SK-N-SH (cell line): ENCODE measurements around the gene C3. TPM values are rescaled to one million over a fixed set of nuclear protein-coding genes. Genes with fewer than 3 reads are reported as not detected.

Source experiments
- CTCF ChIA-PET: fragments of 300-600, 350-600 bp; formaldehyde crosslinking; extraction: SDS; loops from one replicate; lab custom pipeline; 2021; lab: Yijun Ruan, JAX
- POLR2A ChIA-PET: fragments of 350-600 bp; sonication (Branson Sonifier 250); formaldehyde crosslinking; extraction: SDS; loops from one replicate; lab custom pipeline; 2020; ENCODE audit warnings: antibody characterized with exemption, inconsistent platforms; lab: Yijun Ruan, JAX
- DNase-seq: peaks from one replicate; pipeline ENCODE4 v3.0.0; 2012
- H2AFZ ChIP-seq: fragments of 200-600 bp; sonication (generic); 2 replicates; pipeline ENCODE4 v1.8.1; 2016; ENCODE audit warnings: antibody characterized with exemption, mild to moderate bottlenecking, low read depth
- H3F3A ChIP-seq: fragments of 200-600 bp; sonication (generic); replicated peaks from 2 replicates; pipeline ENCODE3; 2016; ENCODE audit warnings: antibody characterized with exemption, mild to moderate bottlenecking; ENCODE audit not compliant: insufficient read depth
- H3K27ac ChIP-seq, 2 experiments: fragments of 200-500 bp in 1 of 2; fragments of 200-600 bp in 1 of 2; sonication (Bioruptor generic) in 1 of 2; sonication (generic), shearing (Covaris generic) in 1 of 2; 2 replicates each; pipeline versions ENCODE4 v1.5.1 to v1.6.1; 2014 to 2016; ENCODE audit warnings: low read depth in 2 of 2, inconsistent platforms in 1 of 2, low read length in 1 of 2, mild to moderate bottlenecking in 1 of 2, mixed read lengths in 1 of 2
- H3K27me3 ChIP-seq: fragments of 200-600 bp; sonication (generic), shearing (Covaris generic); 2 replicates; pipeline ENCODE4 v1.6.1; 2016; ENCODE audit warnings: mixed run types; ENCODE audit not compliant: insufficient read depth
- H3K36me3 ChIP-seq, 2 experiments: fragments of 200-500 bp in 1 of 2; fragments of 200-600 bp in 1 of 2; sonication (Bioruptor generic) in 1 of 2; sonication (generic) in 1 of 2; replicated peaks in 1 of 2; 2 replicates each; pipeline versions ENCODE3 to v1.5.1; 2014 to 2016; ENCODE audit warnings: low read length in 1 of 2, mild to moderate bottlenecking in 1 of 2; ENCODE audit not compliant: insufficient read depth in 2 of 2, control insufficient read depth in 1 of 2
- H3K4me1 ChIP-seq, 2 experiments: fragments of 200-500 bp in 1 of 2; fragments of 200-600 bp in 1 of 2; sonication (Bioruptor generic) in 1 of 2; sonication (generic), shearing (Covaris generic) in 1 of 2; 2 replicates each; pipeline versions ENCODE4 v1.5.1 to v1.6.1; 2014 to 2016; ENCODE audit warnings: low read depth in 1 of 2, low read length in 1 of 2, mixed run types in 1 of 2; ENCODE audit not compliant: insufficient read depth in 2 of 2, control insufficient read depth in 1 of 2
- H3K4me2 ChIP-seq: fragments of 200-600 bp; sonication (generic), shearing (Covaris generic); 2 replicates; pipeline ENCODE4 v1.6.1; 2017; ENCODE audit warnings: mixed run types
- H3K4me3 ChIP-seq, 2 experiments: fragments of 200-500 bp in 1 of 2; fragments of 200-600 bp in 1 of 2; sonication (Bioruptor generic) in 1 of 2; sonication (generic), shearing (Covaris generic) in 1 of 2; 2 replicates each; pipeline versions ENCODE4 v1.5.1 to v1.8.1; 2014 to 2016; ENCODE audit warnings: low read depth in 2 of 2, inconsistent platforms in 1 of 2, low read length in 1 of 2, mild to moderate bottlenecking in 1 of 2, mixed read lengths in 1 of 2, moderate library complexity in 1 of 2
- H3K79me2 ChIP-seq: fragments of 200-600 bp; sonication (generic); 2 replicates; pipeline ENCODE4 v1.8.1; 2017; ENCODE audit warnings: mild to moderate bottlenecking; ENCODE audit not compliant: insufficient read depth
- H3K9ac ChIP-seq: fragments of 200-600 bp; sonication (generic); 2 replicates; pipeline ENCODE4 v1.6.1; 2017; ENCODE audit warnings: mixed run types
- H3K9me2 ChIP-seq: fragments of 200-600 bp; sonication (generic); 2 replicates; pipeline ENCODE4 v1.6.1; 2017; ENCODE audit warnings: mixed run types
- H3K9me3 ChIP-seq: fragments of 200-600 bp; sonication (generic); 2 replicates; pipeline ENCODE4 v1.6.1; 2017; ENCODE audit warnings: mixed run types, mild to moderate bottlenecking, moderate library complexity
- H4K20me1 ChIP-seq: fragments of 200-600 bp; sonication (generic); 2 replicates; pipeline ENCODE4 v1.6.1; 2017; ENCODE audit warnings: mild to moderate bottlenecking, mixed run types; ENCODE audit not compliant: insufficient read depth
- FOXJ3 ChIP-seq: sonication (generic); formaldehyde crosslinking; IDR thresholded peaks from 2 replicates; pipeline ENCODE4 v1.5.1; 2020; ENCODE audit warnings: mild to moderate bottlenecking, missing genetic modification reagents
- FOXM1 ChIP-seq: IDR thresholded peaks from 2 replicates; pipeline ENCODE4 v1.4.0; 2012; ENCODE audit warnings: low read depth, mild to moderate bottlenecking
- JUND ChIP-seq: IDR thresholded peaks from 2 replicates; pipeline ENCODE4 v1.4.0; 2012
- MEF2A ChIP-seq: IDR thresholded peaks from 2 replicates; pipeline ENCODE4 v1.4.0; 2012; ENCODE audit warnings: low read depth, borderline replicate concordance
- NFIC ChIP-seq: IDR thresholded peaks from 2 replicates; pipeline ENCODE4 v1.4.0; 2012; ENCODE audit warnings: borderline replicate concordance
- SMC3 ChIP-seq: IDR thresholded peaks from 2 replicates; pipeline ENCODE4 v1.6.1; 2012; ENCODE audit warnings: low read depth, low read length, improper control_type of control experiment
- WGBS: methylation state at CpG from one replicate; pipeline ENCODE4 v1.1.6; 2017; ENCODE audit warnings: low lambda C conversion rate; 5-methylcytosine and 5-hydroxymethylcytosine counted together
- polyA plus RNA-seq, 3 experiments: library from polyadenylated mRNA; depleted of rRNA; stranded (reverse); fragments of >200 nt; gene quantifications; 2 replicates each; pipeline ENCODE4 v1.2.3, GENCODE V29; 2012
- TF ChIP-seq, protein P1 (sequence below): IDR thresholded peaks from 2 replicates; pipeline ENCODE4 v1.6.1; 2012; ENCODE audit warnings: mild to moderate bottlenecking, low read depth, low read length, moderate library complexity
- TF ChIP-seq, protein P2 (sequence below): fragments of 200-600 bp; sonication (generic); IDR thresholded peaks from 2 replicates; pipeline ENCODE4 v1.6.1; 2017; ENCODE audit warnings: antibody characterized with exemption, mild to moderate bottlenecking, moderate library complexity
- TF ChIP-seq, protein P3 (sequence below): IDR thresholded peaks from 2 replicates; pipeline ENCODE4 v1.4.0; 2012; ENCODE audit warnings: low read depth, borderline replicate concordance
- TF ChIP-seq, protein P4 (sequence below): fragments of 150-350 bp; IDR thresholded peaks from 2 replicates; pipeline ENCODE4 v1.6.1; 2016; ENCODE audit warnings: mild to moderate bottlenecking, low read depth, low read length
- TF ChIP-seq, protein P5 (sequence below): IDR thresholded peaks from 2 replicates; pipeline ENCODE4 v1.4.0; 2012; ENCODE audit warnings: low read depth, borderline replicate concordance
- TF ChIP-seq, protein P6 (sequence below): IDR thresholded peaks from 2 replicates; pipeline ENCODE4 v1.4.0; 2012; ENCODE audit warnings: low read depth

Gene C3
- polyA plus RNA-seq, 1 of the 3 experiments (the other 2 are of a cell fraction) = 0.67 TPM

DNA sequence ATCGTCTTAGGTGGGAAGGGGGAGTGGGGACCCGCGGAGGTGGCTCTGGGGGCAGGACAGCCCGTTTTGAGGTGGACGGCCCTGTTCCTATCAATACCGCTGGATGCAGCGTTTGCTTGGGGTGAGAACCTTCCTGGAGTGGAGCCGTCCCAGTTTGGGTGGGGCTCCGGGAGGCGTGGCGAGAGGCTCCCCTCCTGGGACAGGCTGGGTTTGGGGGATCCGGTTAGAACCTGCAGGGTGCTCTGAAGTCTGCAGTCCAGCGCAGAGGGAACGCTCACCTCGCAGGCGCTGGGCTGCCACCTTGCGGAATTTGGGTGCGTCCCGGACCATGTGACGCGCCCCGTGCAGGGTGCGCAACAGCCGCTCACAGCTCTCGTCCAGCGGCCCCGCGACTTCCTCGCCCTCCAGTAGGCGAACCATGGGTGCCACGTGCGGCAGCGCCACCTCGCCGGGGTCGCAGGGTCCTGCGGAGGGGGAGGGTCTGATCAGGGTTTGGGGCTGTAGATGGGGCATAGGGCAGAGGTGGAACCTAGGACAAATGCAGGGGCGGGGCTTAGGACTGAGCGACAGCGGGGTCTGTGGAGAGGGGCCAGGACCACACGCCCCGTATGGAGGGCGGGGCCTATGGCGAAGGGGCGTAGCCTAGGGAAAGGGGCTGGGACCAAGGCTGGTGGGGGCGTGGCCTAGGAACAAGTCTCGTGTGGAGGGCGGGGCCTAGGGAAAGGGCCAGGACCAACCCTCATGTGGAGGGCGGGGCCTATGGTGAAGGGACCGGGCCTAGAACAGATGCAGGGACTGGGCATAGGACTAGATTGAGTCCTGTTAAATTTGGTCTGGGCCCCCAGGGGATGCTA is 33.0 kb upstream of the C3 start:
- WGBS = 28% methylated on average over 35 of the region's 50 CpGs
- Histone ChIP-seq H3K9me3 (no peaks in the 10 kb centered on the region), H3K4me3 (0 out of 4 replicates have a peak overlapping the region, but pooled peaks of 1 of the 2 experiments have one; percentile 3), H3K27ac (no peak overlapping the region), H2AFZ (no peak overlapping the region), H3F3A (no peaks in the 10 kb centered on the region), H3K79me2 (no peaks in the 10 kb centered on the region), H3K27me3 (no peaks in the 10 kb centered on the region), H3K4me1 (no peaks in the 10 kb centered on the region; a peak in 1 of 4 replicates), H4K20me1 (no peaks in the 10 kb centered on the region), H3K9me2 (no peaks in the 10 kb centered on the region), H3K36me3 (peaks cover 14 to 18% of the 10 kb centered on the region in 2 experiments), H3K4me2 (no peak overlapping the region), H3K9ac (no peak overlapping the region)
- no peak for TF ChIP-seq JUND
- 0 out of 2 replicates have a peak, but pooled peaks have one; percentile 6 for TF ChIP-seq SMC3
- TF ChIP-seq, protein P1, sequence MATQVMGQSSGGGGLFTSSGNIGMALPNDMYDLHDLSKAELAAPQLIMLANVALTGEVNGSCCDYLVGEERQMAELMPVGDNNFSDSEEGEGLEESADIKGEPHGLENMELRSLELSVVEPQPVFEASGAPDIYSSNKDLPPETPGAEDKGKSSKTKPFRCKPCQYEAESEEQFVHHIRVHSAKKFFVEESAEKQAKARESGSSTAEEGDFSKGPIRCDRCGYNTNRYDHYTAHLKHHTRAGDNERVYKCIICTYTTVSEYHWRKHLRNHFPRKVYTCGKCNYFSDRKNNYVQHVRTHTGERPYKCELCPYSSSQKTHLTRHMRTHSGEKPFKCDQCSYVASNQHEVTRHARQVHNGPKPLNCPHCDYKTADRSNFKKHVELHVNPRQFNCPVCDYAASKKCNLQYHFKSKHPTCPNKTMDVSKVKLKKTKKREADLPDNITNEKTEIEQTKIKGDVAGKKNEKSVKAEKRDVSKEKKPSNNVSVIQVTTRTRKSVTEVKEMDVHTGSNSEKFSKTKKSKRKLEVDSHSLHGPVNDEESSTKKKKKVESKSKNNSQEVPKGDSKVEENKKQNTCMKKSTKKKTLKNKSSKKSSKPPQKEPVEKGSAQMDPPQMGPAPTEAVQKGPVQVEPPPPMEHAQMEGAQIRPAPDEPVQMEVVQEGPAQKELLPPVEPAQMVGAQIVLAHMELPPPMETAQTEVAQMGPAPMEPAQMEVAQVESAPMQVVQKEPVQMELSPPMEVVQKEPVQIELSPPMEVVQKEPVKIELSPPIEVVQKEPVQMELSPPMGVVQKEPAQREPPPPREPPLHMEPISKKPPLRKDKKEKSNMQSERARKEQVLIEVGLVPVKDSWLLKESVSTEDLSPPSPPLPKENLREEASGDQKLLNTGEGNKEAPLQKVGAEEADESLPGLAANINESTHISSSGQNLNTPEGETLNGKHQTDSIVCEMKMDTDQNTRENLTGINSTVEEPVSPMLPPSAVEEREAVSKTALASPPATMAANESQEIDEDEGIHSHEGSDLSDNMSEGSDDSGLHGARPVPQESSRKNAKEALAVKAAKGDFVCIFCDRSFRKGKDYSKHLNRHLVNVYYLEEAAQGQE = no peak
- TF ChIP-seq, protein P2, sequence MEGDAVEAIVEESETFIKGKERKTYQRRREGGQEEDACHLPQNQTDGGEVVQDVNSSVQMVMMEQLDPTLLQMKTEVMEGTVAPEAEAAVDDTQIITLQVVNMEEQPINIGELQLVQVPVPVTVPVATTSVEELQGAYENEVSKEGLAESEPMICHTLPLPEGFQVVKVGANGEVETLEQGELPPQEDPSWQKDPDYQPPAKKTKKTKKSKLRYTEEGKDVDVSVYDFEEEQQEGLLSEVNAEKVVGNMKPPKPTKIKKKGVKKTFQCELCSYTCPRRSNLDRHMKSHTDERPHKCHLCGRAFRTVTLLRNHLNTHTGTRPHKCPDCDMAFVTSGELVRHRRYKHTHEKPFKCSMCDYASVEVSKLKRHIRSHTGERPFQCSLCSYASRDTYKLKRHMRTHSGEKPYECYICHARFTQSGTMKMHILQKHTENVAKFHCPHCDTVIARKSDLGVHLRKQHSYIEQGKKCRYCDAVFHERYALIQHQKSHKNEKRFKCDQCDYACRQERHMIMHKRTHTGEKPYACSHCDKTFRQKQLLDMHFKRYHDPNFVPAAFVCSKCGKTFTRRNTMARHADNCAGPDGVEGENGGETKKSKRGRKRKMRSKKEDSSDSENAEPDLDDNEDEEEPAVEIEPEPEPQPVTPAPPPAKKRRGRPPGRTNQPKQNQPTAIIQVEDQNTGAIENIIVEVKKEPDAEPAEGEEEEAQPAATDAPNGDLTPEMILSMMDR = peak; percentile 14; the same call in 1 of the 2 replicates
- TF ChIP-seq FOXM1 = no peak
- TF ChIP-seq, protein P3, sequence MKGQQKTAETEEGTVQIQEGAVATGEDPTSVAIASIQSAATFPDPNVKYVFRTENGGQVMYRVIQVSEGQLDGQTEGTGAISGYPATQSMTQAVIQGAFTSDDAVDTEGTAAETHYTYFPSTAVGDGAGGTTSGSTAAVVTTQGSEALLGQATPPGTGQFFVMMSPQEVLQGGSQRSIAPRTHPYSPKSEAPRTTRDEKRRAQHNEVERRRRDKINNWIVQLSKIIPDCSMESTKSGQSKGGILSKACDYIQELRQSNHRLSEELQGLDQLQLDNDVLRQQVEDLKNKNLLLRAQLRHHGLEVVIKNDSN = peak; percentile 69; the same call in 1 of the 2 replicates
- TF ChIP-seq, protein P4, sequence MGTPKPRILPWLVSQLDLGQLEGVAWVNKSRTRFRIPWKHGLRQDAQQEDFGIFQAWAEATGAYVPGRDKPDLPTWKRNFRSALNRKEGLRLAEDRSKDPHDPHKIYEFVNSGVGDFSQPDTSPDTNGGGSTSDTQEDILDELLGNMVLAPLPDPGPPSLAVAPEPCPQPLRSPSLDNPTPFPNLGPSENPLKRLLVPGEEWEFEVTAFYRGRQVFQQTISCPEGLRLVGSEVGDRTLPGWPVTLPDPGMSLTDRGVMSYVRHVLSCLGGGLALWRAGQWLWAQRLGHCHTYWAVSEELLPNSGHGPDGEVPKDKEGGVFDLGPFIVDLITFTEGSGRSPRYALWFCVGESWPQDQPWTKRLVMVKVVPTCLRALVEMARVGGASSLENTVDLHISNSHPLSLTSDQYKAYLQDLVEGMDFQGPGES = no peak
- no peak for TF ChIP-seq FOXJ3 (CRISPR knock-in tag)
- TF ChIP-seq, protein P5, sequence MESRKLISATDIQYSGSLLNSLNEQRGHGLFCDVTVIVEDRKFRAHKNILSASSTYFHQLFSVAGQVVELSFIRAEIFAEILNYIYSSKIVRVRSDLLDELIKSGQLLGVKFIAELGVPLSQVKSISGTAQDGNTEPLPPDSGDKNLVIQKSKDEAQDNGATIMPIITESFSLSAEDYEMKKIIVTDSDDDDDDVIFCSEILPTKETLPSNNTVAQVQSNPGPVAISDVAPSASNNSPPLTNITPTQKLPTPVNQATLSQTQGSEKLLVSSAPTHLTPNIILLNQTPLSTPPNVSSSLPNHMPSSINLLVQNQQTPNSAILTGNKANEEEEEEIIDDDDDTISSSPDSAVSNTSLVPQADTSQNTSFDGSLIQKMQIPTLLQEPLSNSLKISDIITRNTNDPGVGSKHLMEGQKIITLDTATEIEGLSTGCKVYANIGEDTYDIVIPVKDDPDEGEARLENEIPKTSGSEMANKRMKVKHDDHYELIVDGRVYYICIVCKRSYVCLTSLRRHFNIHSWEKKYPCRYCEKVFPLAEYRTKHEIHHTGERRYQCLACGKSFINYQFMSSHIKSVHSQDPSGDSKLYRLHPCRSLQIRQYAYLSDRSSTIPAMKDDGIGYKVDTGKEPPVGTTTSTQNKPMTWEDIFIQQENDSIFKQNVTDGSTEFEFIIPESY = no peak
- TF ChIP-seq NFIC = no peak
- TF ChIP-seq, protein P6, sequence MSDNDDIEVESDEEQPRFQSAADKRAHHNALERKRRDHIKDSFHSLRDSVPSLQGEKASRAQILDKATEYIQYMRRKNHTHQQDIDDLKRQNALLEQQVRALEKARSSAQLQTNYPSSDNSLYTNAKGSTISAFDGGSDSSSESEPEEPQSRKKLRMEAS = 0 out of 2 replicates have a peak, but pooled peaks have one; percentile 46
- no peak for TF ChIP-seq MEF2A
- ChIA-PET CTCF (interaction anchor here (0.7 to 1.7 kb wide), 2 partner anchors 15 to 110 kb away, joined by 3 to 4 read pairs; no protein-coding TSS in a partner anchor), POLR2A (no interaction called here)
- peak; percentile 92 for DNase-seq
